ENCODE results near the gene DNMT3B.
"Not testable (repeated sequence)": the region's sequence is repeated elsewhere in the genome, so short reads cannot be mapped to it uniquely, and the experiment has no call there.

DNMT3B gene

GRCh38 chr20:32792731-32793458, 30.7 kb downstream of the DNMT3B start:
- Histone ChIP-seq H3K4me1 (ENCODE audit: control insufficient read depth, low read length) (peaks cover 27% of the 10 kb centered on the region), H3K4me3 (ENCODE audit: low read length) (no peak overlapping the region), H4K20me1 (ENCODE audit: control insufficient read depth, insufficient read depth, low read depth, low read length) (no peaks in the 10 kb centered on the region), H3K79me2 (ENCODE audit: control insufficient read depth, low read length) (no peaks in the 10 kb centered on the region), H3K9me2 (replicated peaks; ENCODE audit: control insufficient read depth, low read length) (no peaks in the 10 kb centered on the region), H3K27ac (ENCODE audit: low read depth, low read length) (no peak overlapping the region), H3F3A (ENCODE audit: control insufficient read depth, insufficient read depth) (no peaks in the 10 kb centered on the region), H3K9me3 (ENCODE audit: control insufficient read depth, insufficient read depth, low read length) (no peaks in the 10 kb centered on the region), H3K27me3 (ENCODE audit: control insufficient read depth, low read length) (no peaks in the 10 kb centered on the region), H3K4me2 (ENCODE audit: low read length) (no peak overlapping the region), H3K36me3 (ENCODE audit: control insufficient read depth, low read length) (no peaks in the 10 kb centered on the region)
- TF ChIP-seq CTCF (IDR thresholded peaks at IDR 0.05; ENCODE audit: low read depth, low read length, poor library complexity, severe bottlenecking): no peak
- TF ChIP-seq EZH2phosphoT487 (IDR thresholded peaks at IDR 0.05; ENCODE audit: borderline replicate concordance, low read length): no peak

DNA sequence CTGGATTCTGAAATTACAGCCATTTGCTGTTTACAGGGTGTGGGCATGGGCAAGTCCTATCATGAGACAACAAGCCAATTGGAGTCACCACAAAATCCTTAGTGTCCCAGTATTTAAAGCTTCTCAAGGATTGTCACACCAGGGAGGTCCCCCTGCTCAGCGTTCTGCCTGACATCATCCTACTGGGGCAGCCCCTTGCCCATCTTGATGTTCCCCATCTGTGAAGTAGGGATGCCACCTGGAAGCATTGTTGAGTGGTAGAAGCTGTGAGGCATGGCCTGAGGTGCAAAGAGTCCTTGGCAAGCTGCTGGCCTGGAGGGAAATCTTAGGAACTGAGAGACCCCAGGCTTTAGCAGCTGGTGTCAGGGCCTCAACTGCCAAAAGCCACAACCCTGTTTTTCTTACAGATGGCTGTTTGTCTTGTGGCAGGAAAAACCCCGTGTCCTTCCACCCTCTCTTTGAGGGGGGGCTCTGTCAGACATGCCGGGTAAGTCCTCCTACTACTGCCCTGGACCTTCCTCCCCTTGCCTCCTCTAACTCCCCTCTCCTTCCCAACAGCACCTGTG, 34.3 kb downstream of the DNMT3B start:
- H4K20me1 ChIP-seq (ENCODE audit: control insufficient read depth, insufficient read depth, low read depth, low read length): no peaks in the 10 kb centered on the region
- no peaks in the 10 kb centered on the region for H3K36me3 ChIP-seq (ENCODE audit: control insufficient read depth, low read length)
- no peak overlapping the region for H3K27ac ChIP-seq (ENCODE audit: low read depth, low read length)

GRCh38 chr20:32796981-32797451, 34.8 kb downstream of the DNMT3B start:
- TF ChIP-seq EZH2phosphoT487 (IDR thresholded peaks at IDR 0.05; ENCODE audit: borderline replicate concordance, low read length) (no peak), CTCF (IDR thresholded peaks at IDR 0.05; ENCODE audit: low read depth, low read length, poor library complexity, severe bottlenecking) (no peak)
- Histone ChIP-seq H3K9me2 (replicated peaks; ENCODE audit: control insufficient read depth, low read length) (no peaks in the 10 kb centered on the region), H3K4me2 (ENCODE audit: low read length) (no peak overlapping the region), H3K9me3 (ENCODE audit: control insufficient read depth, insufficient read depth, low read length) (no peaks in the 10 kb centered on the region), H3F3A (ENCODE audit: control insufficient read depth, insufficient read depth) (no peaks in the 10 kb centered on the region), H3K27me3 (ENCODE audit: control insufficient read depth, low read length) (no peaks in the 10 kb centered on the region), H3K4me1 (ENCODE audit: control insufficient read depth, low read length) (peaks cover 18% of the 10 kb centered on the region), H3K4me3 (ENCODE audit: low read length) (no peak overlapping the region), H3K79me2 (ENCODE audit: control insufficient read depth, low read length) (no peaks in the 10 kb centered on the region), H4K20me1 (ENCODE audit: control insufficient read depth, insufficient read depth, low read depth, low read length) (no peaks in the 10 kb centered on the region), H3K36me3 (ENCODE audit: control insufficient read depth, low read length) (no peaks in the 10 kb centered on the region), H3K27ac (ENCODE audit: low read depth, low read length) (no peak overlapping the region)

More for the DNA sequence above, 34.3 kb downstream of the DNMT3B start:
- no peaks in the 10 kb centered on the region for H3K9me2 ChIP-seq (replicated peaks; ENCODE audit: control insufficient read depth, low read length)
- H3K4me1 ChIP-seq (ENCODE audit: control insufficient read depth, low read length): peaks cover 19% of the 10 kb centered on the region
- H3K79me2 ChIP-seq (ENCODE audit: control insufficient read depth, low read length): no peaks in the 10 kb centered on the region
- H3K27me3 ChIP-seq (ENCODE audit: control insufficient read depth, low read length): no peaks in the 10 kb centered on the region
- H3K9me3 ChIP-seq (ENCODE audit: control insufficient read depth, insufficient read depth, low read length): no peaks in the 10 kb centered on the region
- H3F3A ChIP-seq (ENCODE audit: control insufficient read depth, insufficient read depth): no peaks in the 10 kb centered on the region
- H3K4me3 ChIP-seq (ENCODE audit: low read length): no peak overlapping the region
- TF ChIP-seq EZH2phosphoT487 (IDR thresholded peaks at IDR 0.05; ENCODE audit: borderline replicate concordance, low read length) (no peak), CTCF (IDR thresholded peaks at IDR 0.05; ENCODE audit: low read depth, low read length, poor library complexity, severe bottlenecking) (no peak)
- no peak overlapping the region for H3K4me2 ChIP-seq (ENCODE audit: low read length)

GRCh38 chr20:32797571-32797970, 35.4 kb downstream of the DNMT3B start:
- H3K36me3 ChIP-seq (ENCODE audit: control insufficient read depth, low read length); H3K27ac ChIP-seq (ENCODE audit: low read depth, low read length): not testable (repeated sequence)

More at GRCh38 chr20:32797571-32797970, 35.4 kb downstream of the DNMT3B start:
- not testable (repeated sequence) for H3F3A ChIP-seq (ENCODE audit: control insufficient read depth, insufficient read depth); H3K27me3 ChIP-seq (ENCODE audit: control insufficient read depth, low read length); H4K20me1 ChIP-seq (ENCODE audit: control insufficient read depth, insufficient read depth, low read depth, low read length); H3K9me3 ChIP-seq (ENCODE audit: control insufficient read depth, insufficient read depth, low read length); H3K9me2 ChIP-seq (replicated peaks; ENCODE audit: control insufficient read depth, low read length); H3K4me3 ChIP-seq (ENCODE audit: low read length); H3K4me2 ChIP-seq (ENCODE audit: low read length); H3K79me2 ChIP-seq (ENCODE audit: control insufficient read depth, low read length)
- peaks cover 13% of the 10 kb centered on the region for H3K4me1 ChIP-seq (ENCODE audit: control insufficient read depth, low read length)
